Measurements from ENCODE around the gene ANKS1B.

Gene ANKS1B

GRCh38 chr12:99435095-99435791 is 549.5 kb downstream of the ANKS1B start:
- H3K79me2 ChIP-seq, result no peaks in the 10 kb centered on the region
- H3K4me2 ChIP-seq (ENCODE audit: low read length), result no peak overlapping the region
- H3K36me3 ChIP-seq (ENCODE audit: control insufficient read depth, insufficient read depth, low read length), result no peaks in the 10 kb centered on the region
- H2AFZ ChIP-seq, result no peak overlapping the region
- H3K4me3 ChIP-seq (ENCODE audit: low read depth, low read length), result no peak overlapping the region
- H3K27me3 ChIP-seq (ENCODE audit: control insufficient read depth, insufficient read depth, low read length), result no peaks in the 10 kb centered on the region
- H3K9me3 ChIP-seq (ENCODE audit: control insufficient read depth, low read length), result peaks cover 2% of the 10 kb centered on the region
- H3K4me1 ChIP-seq, result no peaks in the 10 kb centered on the region
- H3K9ac ChIP-seq, result no peak overlapping the region
- no peak overlapping the region for H3K27ac ChIP-seq
- TF ChIP-seq, protein P1, sequence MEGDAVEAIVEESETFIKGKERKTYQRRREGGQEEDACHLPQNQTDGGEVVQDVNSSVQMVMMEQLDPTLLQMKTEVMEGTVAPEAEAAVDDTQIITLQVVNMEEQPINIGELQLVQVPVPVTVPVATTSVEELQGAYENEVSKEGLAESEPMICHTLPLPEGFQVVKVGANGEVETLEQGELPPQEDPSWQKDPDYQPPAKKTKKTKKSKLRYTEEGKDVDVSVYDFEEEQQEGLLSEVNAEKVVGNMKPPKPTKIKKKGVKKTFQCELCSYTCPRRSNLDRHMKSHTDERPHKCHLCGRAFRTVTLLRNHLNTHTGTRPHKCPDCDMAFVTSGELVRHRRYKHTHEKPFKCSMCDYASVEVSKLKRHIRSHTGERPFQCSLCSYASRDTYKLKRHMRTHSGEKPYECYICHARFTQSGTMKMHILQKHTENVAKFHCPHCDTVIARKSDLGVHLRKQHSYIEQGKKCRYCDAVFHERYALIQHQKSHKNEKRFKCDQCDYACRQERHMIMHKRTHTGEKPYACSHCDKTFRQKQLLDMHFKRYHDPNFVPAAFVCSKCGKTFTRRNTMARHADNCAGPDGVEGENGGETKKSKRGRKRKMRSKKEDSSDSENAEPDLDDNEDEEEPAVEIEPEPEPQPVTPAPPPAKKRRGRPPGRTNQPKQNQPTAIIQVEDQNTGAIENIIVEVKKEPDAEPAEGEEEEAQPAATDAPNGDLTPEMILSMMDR (IDR thresholded peaks at IDR 0.05), result no peak

DNA sequence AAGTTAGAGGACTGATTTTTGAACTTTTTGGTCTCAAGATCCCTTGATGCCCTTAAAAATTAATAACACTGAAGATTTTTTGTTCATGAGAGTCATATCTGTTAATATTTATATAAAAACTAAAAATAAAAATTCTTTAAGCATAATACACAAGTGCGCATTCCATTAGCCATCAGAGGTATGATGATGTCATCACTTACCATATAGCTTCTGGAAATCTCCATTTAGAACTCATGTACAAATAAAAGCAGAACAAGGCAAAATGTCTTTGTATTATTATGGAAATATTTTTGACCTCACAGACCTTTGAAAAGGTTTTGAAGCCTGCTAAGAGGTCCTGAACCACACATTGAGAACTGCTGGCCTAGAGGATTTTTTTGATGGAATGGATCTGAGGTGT is 551.6 kb downstream of the ANKS1B start:
- TF ChIP-seq, protein P1 (IDR thresholded peaks at IDR 0.05), result no peak
- H3K4me2 ChIP-seq (ENCODE audit: low read length), result no peak overlapping the region
- H3K4me1 ChIP-seq, result no peaks in the 10 kb centered on the region
- H3K27me3 ChIP-seq (ENCODE audit: control insufficient read depth, insufficient read depth, low read length), result no peaks in the 10 kb centered on the region
- H3K27ac ChIP-seq, result no peak overlapping the region
- H3K36me3 ChIP-seq (ENCODE audit: control insufficient read depth, insufficient read depth, low read length), result no peaks in the 10 kb centered on the region
- no peak overlapping the region for H2AFZ ChIP-seq
- no peaks in the 10 kb centered on the region for H3K79me2 ChIP-seq
- peaks cover 2% of the 10 kb centered on the region for H3K9me3 ChIP-seq (ENCODE audit: control insufficient read depth, low read length)
- H3K9ac ChIP-seq, result no peak overlapping the region
- no peak overlapping the region for H3K4me3 ChIP-seq (ENCODE audit: low read depth, low read length)

GRCh38 chr12:99431203-99431602 is 553.5 kb downstream of the ANKS1B start:
- H3K36me3 ChIP-seq (ENCODE audit: control insufficient read depth, insufficient read depth, low read length), result no peaks in the 10 kb centered on the region
- TF ChIP-seq, protein P1 (IDR thresholded peaks at IDR 0.05), result no peak
- no peaks in the 10 kb centered on the region for H3K4me1 ChIP-seq
- H3K4me3 ChIP-seq (ENCODE audit: low read depth, low read length), result no peak overlapping the region
- H3K27ac ChIP-seq, result no peak overlapping the region
- no peak overlapping the region for H3K9ac ChIP-seq
- H3K9me3 ChIP-seq (ENCODE audit: control insufficient read depth, low read length), result peaks cover 2% of the 10 kb centered on the region
- H3K4me2 ChIP-seq (ENCODE audit: low read length), result no peak overlapping the region
- no peaks in the 10 kb centered on the region for H3K79me2 ChIP-seq
- no peaks in the 10 kb centered on the region for H3K27me3 ChIP-seq (ENCODE audit: control insufficient read depth, insufficient read depth, low read length)
- no peak overlapping the region for H2AFZ ChIP-seq

DNA sequence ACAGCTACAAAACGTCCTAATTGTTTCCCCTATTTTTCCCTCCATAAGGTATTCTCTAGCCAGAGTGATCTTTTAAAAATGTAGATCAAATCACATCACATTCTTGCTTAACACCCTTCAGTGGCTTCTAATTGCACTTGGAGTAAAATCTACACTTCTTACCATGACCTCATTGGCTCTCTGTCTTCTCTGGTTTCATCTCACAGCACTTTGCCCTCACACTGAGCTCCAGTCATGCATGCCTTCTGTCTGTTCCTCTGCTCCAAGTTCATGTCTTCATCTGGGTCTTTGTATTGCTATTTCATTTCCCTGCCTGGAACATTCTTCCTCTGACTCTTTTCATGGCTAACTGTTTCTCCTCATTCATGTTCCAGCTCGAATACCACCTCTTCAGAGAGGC is 557.6 kb downstream of the ANKS1B start:
- TF ChIP-seq, protein P1 (IDR thresholded peaks at IDR 0.05), result no peak
- Histone ChIP-seq H3K27me3 (ENCODE audit: control insufficient read depth, insufficient read depth, low read length) (no peaks in the 10 kb centered on the region), H3K9ac (no peak overlapping the region), H3K4me1 (no peaks in the 10 kb centered on the region), H3K79me2 (no peaks in the 10 kb centered on the region), H3K27ac (no peak overlapping the region), H3K36me3 (ENCODE audit: control insufficient read depth, insufficient read depth, low read length) (no peaks in the 10 kb centered on the region), H2AFZ (no peak overlapping the region), H3K4me3 (ENCODE audit: low read depth, low read length) (no peak overlapping the region), H3K4me2 (ENCODE audit: low read length) (no peak overlapping the region), H3K9me3 (ENCODE audit: control insufficient read depth, low read length) (peaks cover 2% of the 10 kb centered on the region)

DNA sequence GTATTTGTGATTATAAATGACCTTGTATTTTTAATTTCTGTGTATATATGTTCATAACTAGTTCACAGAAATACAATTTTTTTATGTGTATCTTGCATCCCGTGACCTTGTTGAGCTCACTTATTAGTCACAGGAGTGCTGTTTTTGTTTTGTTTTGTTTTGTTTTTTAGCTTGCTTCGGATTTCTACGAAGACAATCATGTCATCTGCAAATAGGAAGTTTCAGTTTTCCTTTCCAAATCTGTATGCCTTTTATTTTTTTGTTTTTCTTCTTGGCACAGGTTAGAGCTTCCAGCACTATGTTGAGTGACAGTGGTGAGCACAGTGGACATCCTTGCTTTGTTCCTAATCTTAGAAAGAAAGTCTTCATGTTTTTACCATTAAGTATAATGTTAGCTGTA is 566.4 kb downstream of the ANKS1B start:
- no peaks in the 10 kb centered on the region for H3K9me3 ChIP-seq (ENCODE audit: control insufficient read depth, low read length)
- TF ChIP-seq, protein P1 (IDR thresholded peaks at IDR 0.05), result no peak
- H3K27me3 ChIP-seq (ENCODE audit: control insufficient read depth, insufficient read depth, low read length), result no peaks in the 10 kb centered on the region
- no peaks in the 10 kb centered on the region for H3K4me1 ChIP-seq
- H3K36me3 ChIP-seq (ENCODE audit: control insufficient read depth, insufficient read depth, low read length), result no peaks in the 10 kb centered on the region
- no peak overlapping the region for H3K4me2 ChIP-seq (ENCODE audit: low read length)
- no peaks in the 10 kb centered on the region for H3K79me2 ChIP-seq
- no peak overlapping the region for H3K9ac ChIP-seq
- H3K4me3 ChIP-seq (ENCODE audit: low read depth, low read length), result no peak overlapping the region
- H2AFZ ChIP-seq, result no peak overlapping the region
- H3K27ac ChIP-seq, result no peak overlapping the region

Data from parathyroid adenoma (tissue), 2 donors.